Endothelial cell of umbilical vein (primary cell): ENCODE measurements around the gene SMURF1.

Experiments
- CTCF ChIP-seq, 2 donors: IDR thresholded peaks; 1 replicate in 1 of 2; 2 replicates in 1 of 2; pipeline ENCODE4 v1.5.1; 2011; ENCODE audit warnings: low read length in 2 of 2, mild to moderate bottlenecking in 2 of 2, moderate library complexity in 2 of 2, control low read depth in 1 of 2, inconsistent platforms in 1 of 2, low read depth in 1 of 2; ENCODE audit not compliant: insufficient read depth in 1 of 2; ENCODE audit errors: extremely low read depth in 1 of 2
- EZH2 ChIP-seq: IDR thresholded peaks from 2 replicates; pipeline ENCODE4 v1.6.1; 2012; ENCODE audit warnings: borderline replicate concordance, low read depth, mild to moderate bottlenecking, moderate library complexity, low read length, inconsistent platforms; ENCODE audit not compliant: severe bottlenecking
- FOS ChIP-seq: IDR thresholded peaks from 2 replicates; pipeline ENCODE4 v1.6.1; 2011; ENCODE audit warnings: mild to moderate bottlenecking, low read length, moderate library complexity, borderline replicate concordance; ENCODE audit not compliant: insufficient read depth
- MAX ChIP-seq: IDR thresholded peaks from 2 replicates; pipeline ENCODE4 v1.6.1; 2011; ENCODE audit not compliant: insufficient read depth, insufficient read length
- MYC ChIP-seq: IDR thresholded peaks from one replicate; pipeline ENCODE4 v1.6.1; 2011; ENCODE audit warnings: mild to moderate bottlenecking, low read depth, low read length
- POLR2A ChIP-seq: IDR thresholded peaks from 2 replicates; pipeline ENCODE4 v1.6.1; 2012; ENCODE audit warnings: low read depth, mild to moderate bottlenecking, control low read depth, low read length
- POLR2AphosphoS5 ChIP-seq: IDR thresholded peaks from 2 replicates; pipeline ENCODE4 v1.6.1; 2012; ENCODE audit warnings: low read depth, mild to moderate bottlenecking, control low read depth, low read length, moderate library complexity; ENCODE audit not compliant: insufficient read depth

GRCh38 chr7:98997846-98998245 is 146.1 kb downstream of the SMURF1 start:
- TF ChIP-seq CTCF (IDR thresholded peaks at IDR 0.05; ENCODE audit: extremely low read depth in 1 of 2, insufficient read depth in 1 of 2, low read depth in 1 of 2, low read length in 2 of 2) (no peak), POLR2A (no peak), MYC (no peak), EZH2 (no peak), FOS (no peak), MAX (no peak), POLR2AphosphoS5 (no peak)
